ENCODE data around the gene MROH8. TPM values are rescaled to one million over a fixed set of nuclear protein-coding genes. Genes with fewer than 3 reads are reported as not detected.
"Not testable (repeated sequence)": the region's sequence is repeated elsewhere in the genome, so short reads cannot be mapped to it uniquely, and the experiment has no call there.

The MROH8 gene
- total and polyA plus RNA-seq, 2 experiments from 2014 or later: 3.7 to 3.9 TPM

- Histone ChIP-seq H3K36me3 (replicated peaks; ENCODE audit: insufficient read depth, low read depth) (no peaks in the 10 kb centered on the region), H3K4me3 (no peak overlapping the region), H3K27ac (no peak overlapping the region), H3K27me3 (no peaks in the 10 kb centered on the region), H3K9me2 (replicated peaks; ENCODE audit: insufficient read depth) (no peaks in the 10 kb centered on the region), H2AFZ (no peak overlapping the region), H3K79me2 (no peaks in the 10 kb centered on the region), H4K20me1 (ENCODE audit: insufficient read depth, poor library complexity, severe bottlenecking) (no peaks in the 10 kb centered on the region), H3K4me2 (no peak overlapping the region), H3K4me1 (ENCODE audit: insufficient read depth) (no peaks in the 10 kb centered on the region), H3K9me3 (ENCODE audit: low read depth) (no peaks in the 10 kb centered on the region)
- TF ChIP-seq EZH2 (IDR thresholded peaks at IDR 0.05; ENCODE audit: borderline replicate concordance): no peak
- 91% methylated on average over 3 of the region's 3 CpGs for WGBS (ENCODE audit: low lambda C conversion rate, missing lambda C conversion rate)
- DNase-seq (ENCODE audit: low spot score): no peak
These were observed 103.2 kb downstream of the MROH8 start for GRCh38 chr20:37075932-37076685.

- no peak for DNase-seq (ENCODE audit: low spot score)
- no peak overlapping the region for H3K4me3 ChIP-seq
- H3K79me2 ChIP-seq: no peaks in the 10 kb centered on the region
- H3K9me3 ChIP-seq (ENCODE audit: low read depth): no peaks in the 10 kb centered on the region
- H3K9me2 ChIP-seq (replicated peaks; ENCODE audit: insufficient read depth): no peaks in the 10 kb centered on the region
- 97% methylated on average over 17 of the region's 17 CpGs for WGBS (ENCODE audit: low lambda C conversion rate, missing lambda C conversion rate)
- no peak overlapping the region for H2AFZ ChIP-seq
- no peak overlapping the region for H3K4me2 ChIP-seq
- H4K20me1 ChIP-seq (ENCODE audit: insufficient read depth, poor library complexity, severe bottlenecking): no peaks in the 10 kb centered on the region
- H3K4me1 ChIP-seq (ENCODE audit: insufficient read depth): no peaks in the 10 kb centered on the region
- TF ChIP-seq EZH2phosphoT487 (IDR thresholded peaks at IDR 0.05; ENCODE audit: low read depth, severe bottlenecking, unreplicated experiment) (no peak), EZH2 (IDR thresholded peaks at IDR 0.05; ENCODE audit: borderline replicate concordance) (no peak), CTCF (IDR thresholded peaks at IDR 0.05; ENCODE audit: poor library complexity) (no peak)
- no peaks in the 10 kb centered on the region for H3K36me3 ChIP-seq (replicated peaks; ENCODE audit: insufficient read depth, low read depth)
- no peak overlapping the region for H3K27ac ChIP-seq
- H3K27me3 ChIP-seq: no peaks in the 10 kb centered on the region
These were observed 106.8 kb downstream of the MROH8 start for GRCh38 chr20:37072293-37073196.

GRCh38 chr20:37071481-37071911 is 107.9 kb downstream of the MROH8 start:
- Histone ChIP-seq H3K27me3 (no peaks in the 10 kb centered on the region), H3K4me2 (no peak overlapping the region), H3K27ac (no peak overlapping the region), H3K4me1 (ENCODE audit: insufficient read depth) (no peaks in the 10 kb centered on the region), H3K79me2 (no peaks in the 10 kb centered on the region), H2AFZ (no peak overlapping the region), H3K9me3 (ENCODE audit: low read depth) (no peaks in the 10 kb centered on the region), H3K36me3 (replicated peaks; ENCODE audit: insufficient read depth, low read depth) (no peaks in the 10 kb centered on the region), H4K20me1 (ENCODE audit: insufficient read depth, poor library complexity, severe bottlenecking) (no peaks in the 10 kb centered on the region), H3K4me3 (no peak overlapping the region), H3K9me2 (replicated peaks; ENCODE audit: insufficient read depth) (no peaks in the 10 kb centered on the region)
- DNase-seq (ENCODE audit: low spot score): no peak
- WGBS (ENCODE audit: low lambda C conversion rate, missing lambda C conversion rate): 85% methylated on average over 4 of the region's 4 CpGs
- TF ChIP-seq CTCF (IDR thresholded peaks at IDR 0.05; ENCODE audit: poor library complexity) (no peak), EZH2phosphoT487 (IDR thresholded peaks at IDR 0.05; ENCODE audit: low read depth, severe bottlenecking, unreplicated experiment) (no peak), EZH2 (IDR thresholded peaks at IDR 0.05; ENCODE audit: borderline replicate concordance) (no peak)

- H3K79me2 ChIP-seq: not testable (repeated sequence)
These were observed 109.8 kb downstream of the MROH8 start for GRCh38 chr20:37069563-37069962.

More at GRCh38 chr20:37069563-37069962, 109.8 kb downstream of the MROH8 start:
- H4K20me1 ChIP-seq (ENCODE audit: insufficient read depth, poor library complexity, severe bottlenecking); H3K9me2 ChIP-seq (replicated peaks; ENCODE audit: insufficient read depth); H3K27ac ChIP-seq; H3K4me1 ChIP-seq (ENCODE audit: insufficient read depth); H3K36me3 ChIP-seq (replicated peaks; ENCODE audit: insufficient read depth, low read depth); H3K4me3 ChIP-seq; H3K27me3 ChIP-seq; H3K9me3 ChIP-seq (ENCODE audit: low read depth); DNase-seq (ENCODE audit: low spot score); H2AFZ ChIP-seq; H3K4me2 ChIP-seq: not testable (repeated sequence)
- no CpG with 5 or more reads among the region's 25 CpGs for WGBS (ENCODE audit: low lambda C conversion rate, missing lambda C conversion rate)
